ENCODE data around the gene DEFB132.

DNA sequence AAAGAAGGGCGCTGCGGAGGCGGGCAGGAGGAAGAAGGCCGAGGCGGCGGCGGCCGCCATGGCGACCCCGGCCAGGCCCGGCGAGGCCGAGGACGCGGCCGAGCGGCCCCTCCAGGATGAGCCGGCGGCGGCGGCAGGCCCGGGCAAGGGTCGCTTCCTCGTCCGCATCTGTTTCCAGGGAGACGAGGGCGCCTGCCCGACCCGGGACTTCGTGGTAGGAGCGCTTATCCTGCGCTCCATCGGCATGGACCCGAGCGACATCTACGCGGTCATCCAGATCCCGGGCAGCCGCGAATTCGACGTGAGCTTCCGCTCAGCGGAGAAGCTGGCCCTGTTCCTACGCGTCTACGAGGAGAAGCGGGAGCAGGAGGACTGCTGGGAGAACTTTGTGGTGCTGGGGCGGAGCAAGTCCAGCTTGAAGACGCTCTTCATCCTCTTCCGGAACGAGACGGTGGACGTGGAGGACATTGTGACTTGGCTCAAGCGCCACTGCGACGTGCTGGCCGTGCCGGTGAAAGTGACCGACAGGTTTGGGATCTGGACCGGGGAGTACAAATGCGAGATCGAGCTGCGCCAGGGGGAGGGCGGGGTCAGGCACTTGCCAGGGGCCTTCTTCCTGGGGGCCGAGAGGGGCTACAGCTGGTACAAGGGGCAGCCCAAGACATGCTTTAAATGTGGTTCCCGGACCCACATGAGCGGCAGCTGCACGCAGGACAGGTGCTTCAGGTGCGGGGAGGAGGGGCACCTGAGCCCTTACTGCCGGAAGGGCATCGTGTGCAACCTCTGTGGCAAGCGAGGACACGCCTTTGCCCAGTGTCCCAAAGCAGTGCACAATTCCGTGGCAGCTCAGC is 40.6 kb downstream of the DEFB132 start:
- TF ChIP-seq, protein P1, sequence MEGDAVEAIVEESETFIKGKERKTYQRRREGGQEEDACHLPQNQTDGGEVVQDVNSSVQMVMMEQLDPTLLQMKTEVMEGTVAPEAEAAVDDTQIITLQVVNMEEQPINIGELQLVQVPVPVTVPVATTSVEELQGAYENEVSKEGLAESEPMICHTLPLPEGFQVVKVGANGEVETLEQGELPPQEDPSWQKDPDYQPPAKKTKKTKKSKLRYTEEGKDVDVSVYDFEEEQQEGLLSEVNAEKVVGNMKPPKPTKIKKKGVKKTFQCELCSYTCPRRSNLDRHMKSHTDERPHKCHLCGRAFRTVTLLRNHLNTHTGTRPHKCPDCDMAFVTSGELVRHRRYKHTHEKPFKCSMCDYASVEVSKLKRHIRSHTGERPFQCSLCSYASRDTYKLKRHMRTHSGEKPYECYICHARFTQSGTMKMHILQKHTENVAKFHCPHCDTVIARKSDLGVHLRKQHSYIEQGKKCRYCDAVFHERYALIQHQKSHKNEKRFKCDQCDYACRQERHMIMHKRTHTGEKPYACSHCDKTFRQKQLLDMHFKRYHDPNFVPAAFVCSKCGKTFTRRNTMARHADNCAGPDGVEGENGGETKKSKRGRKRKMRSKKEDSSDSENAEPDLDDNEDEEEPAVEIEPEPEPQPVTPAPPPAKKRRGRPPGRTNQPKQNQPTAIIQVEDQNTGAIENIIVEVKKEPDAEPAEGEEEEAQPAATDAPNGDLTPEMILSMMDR (IDR thresholded peaks at IDR 0.05): no peak
- TF ChIP-seq POLR2A (IDR thresholded peaks at IDR 0.05): no peak

Data from uterus (tissue), 2 donors.